Stomach smooth muscle (tissue), 2 donors: Measurements from ENCODE around the gene CCDC182.

Source experiments
- H3K27ac ChIP-seq: one replicate; pipeline ENCODE4 v1.7.0; 2013; ENCODE audit warnings: mild to moderate bottlenecking, low read length, inconsistent platforms
- H3K27me3 ChIP-seq, 2 donors: one replicate each; pipeline ENCODE4 v1.7.0; 2013; ENCODE audit warnings: low read length in 2 of 2; ENCODE audit not compliant: insufficient read depth in 2 of 2, control insufficient read depth in 1 of 2
- H3K36me3 ChIP-seq, 2 donors: one replicate each; pipeline ENCODE4 v1.7.0; 2013; ENCODE audit warnings: low read length in 2 of 2; ENCODE audit not compliant: control insufficient read depth in 2 of 2, insufficient read depth in 2 of 2
- H3K4me1 ChIP-seq: one replicate; pipeline ENCODE4 v1.7.0; 2013; ENCODE audit warnings: low read length; ENCODE audit not compliant: control insufficient read depth, insufficient read depth
- H3K4me3 ChIP-seq, 2 donors: one replicate each; pipeline ENCODE4 v1.7.0; 2013; ENCODE audit warnings: low read length in 2 of 2
- H3K9ac ChIP-seq, 2 donors: one replicate each; pipeline ENCODE4 v1.7.0; 2013; ENCODE audit warnings: low read length in 2 of 2, mild to moderate bottlenecking in 1 of 2
- H3K9me3 ChIP-seq, 2 donors: one replicate each; pipeline ENCODE4 v1.7.0; 2013; ENCODE audit warnings: low read length in 2 of 2; ENCODE audit not compliant: control insufficient read depth in 2 of 2
- donor health status: healthy.
- donor health status: Pancreatic carcinoma.

Gene CCDC182

DNA sequence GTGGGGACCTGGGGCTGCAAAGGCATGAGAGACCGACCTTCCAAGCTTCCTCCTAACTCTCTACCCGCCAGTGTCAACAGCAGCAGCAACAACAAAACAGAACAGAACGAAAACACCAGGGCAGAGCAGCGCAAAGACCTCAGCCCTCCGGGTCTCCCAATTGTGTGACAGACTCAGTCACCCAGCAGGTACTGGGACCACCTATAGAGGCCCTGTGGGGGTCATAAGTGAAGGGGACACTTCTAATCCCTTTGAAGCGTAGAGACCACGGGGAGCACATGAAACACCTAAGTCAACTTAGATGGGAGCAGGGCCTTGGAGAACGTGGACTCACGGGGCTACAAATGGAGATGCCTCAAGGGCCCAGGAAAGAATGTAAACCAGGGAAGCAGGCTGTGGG, 12.6 kb upstream of the CCDC182 start:
- Histone ChIP-seq H3K27ac (no peak overlapping the region), H3K36me3 (no peaks in the 10 kb centered on the region), H3K9ac (no peak overlapping the region), H3K27me3 (peaks cover 6% of the 10 kb centered on the region in 2 donors), H3K9me3 (no peaks in the 10 kb centered on the region), H3K4me1 (no peaks in the 10 kb centered on the region), H3K4me3 (no peak overlapping the region)

DNA sequence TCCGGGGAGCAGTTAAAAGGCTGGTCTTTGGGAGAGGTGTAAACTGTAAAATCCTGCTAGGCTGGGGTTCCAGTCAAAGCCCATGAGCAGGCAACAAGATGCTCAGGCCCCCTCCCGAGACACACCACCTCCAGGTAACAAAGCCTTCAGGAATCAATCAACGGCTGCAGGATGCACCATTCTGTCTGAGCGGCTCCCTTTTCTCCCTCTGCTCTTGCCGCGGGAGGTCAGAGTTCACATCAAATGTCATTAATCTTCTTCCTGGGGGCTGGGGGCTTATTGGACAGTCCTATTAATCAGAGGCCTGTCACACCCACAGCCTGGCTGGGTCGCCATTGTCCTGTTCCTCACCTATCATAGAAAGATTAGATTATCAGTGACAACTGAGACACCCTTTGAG, 11.9 kb upstream of the CCDC182 start:
- Histone ChIP-seq H3K27ac (no peak overlapping the region), H3K36me3 (no peaks in the 10 kb centered on the region), H3K9me3 (no peaks in the 10 kb centered on the region), H3K4me1 (no peaks in the 10 kb centered on the region), H3K4me3 (no peak overlapping the region), H3K27me3 (peaks cover 2% of the 10 kb centered on the region in 2 donors), H3K9ac (no peak overlapping the region)

GRCh38 chr17:57755480-57756070, 10.5 kb upstream of the CCDC182 start:
- no peaks in the 10 kb centered on the region for H3K9me3 ChIP-seq
- peaks cover 0 to 2% of the 10 kb centered on the region in 2 donors for H3K27me3 ChIP-seq
- no peak overlapping the region for H3K27ac ChIP-seq
- H3K4me3 ChIP-seq, result no peak overlapping the region
- peaks cover 3% of the 10 kb centered on the region for H3K4me1 ChIP-seq
- H3K36me3 ChIP-seq, result no peaks in the 10 kb centered on the region
- no peak overlapping the region for H3K9ac ChIP-seq

- Histone ChIP-seq H3K4me3 (no peak overlapping the region), H3K4me1 (peaks cover 6% of the 10 kb centered on the region), H3K36me3 (no peaks in the 10 kb centered on the region), H3K9ac (no peak overlapping the region), H3K27ac (no peak overlapping the region), H3K27me3 (peaks cover 0 to 9% of the 10 kb centered on the region in 2 donors), H3K9me3 (no peaks in the 10 kb centered on the region)
These were observed 7.2 kb upstream of the CCDC182 start for GRCh38 chr17:57752031-57752905.

DNA sequence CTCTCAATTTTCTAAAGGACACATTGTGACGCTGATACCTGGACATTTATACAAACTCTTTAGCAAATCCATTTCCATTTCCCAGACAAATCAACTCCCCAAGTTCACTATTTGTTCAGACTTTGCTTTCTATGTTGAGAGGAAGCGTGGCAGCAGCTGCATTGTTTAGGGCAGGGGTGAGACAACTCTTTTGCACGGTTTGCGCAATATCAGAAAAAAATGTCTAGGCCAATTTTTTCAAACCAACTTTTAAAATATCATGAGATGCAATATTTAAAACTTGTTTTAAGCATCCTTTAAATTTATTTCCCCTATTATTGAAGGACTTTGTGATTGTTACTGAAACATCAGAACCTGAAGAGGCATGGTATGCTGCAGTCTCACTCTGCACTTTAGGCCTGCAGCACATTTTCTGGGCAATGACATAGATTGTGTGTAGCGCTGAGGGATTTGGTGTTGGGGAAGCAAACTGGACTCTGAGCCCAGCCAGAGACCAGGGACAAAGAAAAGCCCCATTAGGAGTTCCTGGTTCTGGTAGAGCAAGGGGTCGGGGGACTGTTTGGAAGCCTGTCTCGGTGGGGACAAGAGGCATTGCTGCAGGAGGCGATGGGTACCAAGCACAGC, 6.4 kb upstream of the CCDC182 start:
- Histone ChIP-seq H3K27ac (no peak overlapping the region), H3K4me1 (peaks cover 6% of the 10 kb centered on the region), H3K27me3 (peaks cover 0 to 11% of the 10 kb centered on the region in 2 donors), H3K4me3 (no peak overlapping the region), H3K9me3 (no peaks in the 10 kb centered on the region), H3K36me3 (no peaks in the 10 kb centered on the region), H3K9ac (no peak overlapping the region)

DNA sequence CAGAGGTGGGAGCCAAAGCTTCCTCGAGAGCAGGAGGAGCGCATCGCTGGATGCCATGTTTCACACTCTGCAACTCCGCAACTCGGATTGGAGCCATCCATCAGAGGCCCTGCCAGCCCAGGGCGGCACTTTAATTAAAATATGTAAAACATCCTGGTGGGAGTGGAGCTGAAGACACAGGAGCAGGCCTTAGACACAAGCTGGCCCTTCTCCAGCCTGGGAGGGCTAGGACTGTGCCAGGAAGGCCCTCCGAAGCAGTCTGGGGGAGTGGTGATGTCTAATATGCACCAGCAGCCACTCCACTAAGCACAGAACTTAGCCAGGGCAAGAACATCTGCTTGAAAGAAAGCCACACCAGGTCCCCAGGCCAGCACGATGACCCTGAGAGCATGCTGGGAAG, 5.8 kb upstream of the CCDC182 start:
- Histone ChIP-seq H3K27me3 (peaks cover 0 to 11% of the 10 kb centered on the region in 2 donors), H3K9ac (no peak overlapping the region), H3K4me1 (peaks cover 6% of the 10 kb centered on the region), H3K36me3 (no peaks in the 10 kb centered on the region), H3K9me3 (no peaks in the 10 kb centered on the region), H3K4me3 (peak overlapping the region in 1 of 2 donors; percentile 29), H3K27ac (no peak overlapping the region)

GRCh38 chr17:57750109-57750871, 5.2 kb upstream of the CCDC182 start:
- Histone ChIP-seq H3K36me3 (no peaks in the 10 kb centered on the region), H3K27ac (no peak overlapping the region), H3K4me3 (no peak overlapping the region)

DNA sequence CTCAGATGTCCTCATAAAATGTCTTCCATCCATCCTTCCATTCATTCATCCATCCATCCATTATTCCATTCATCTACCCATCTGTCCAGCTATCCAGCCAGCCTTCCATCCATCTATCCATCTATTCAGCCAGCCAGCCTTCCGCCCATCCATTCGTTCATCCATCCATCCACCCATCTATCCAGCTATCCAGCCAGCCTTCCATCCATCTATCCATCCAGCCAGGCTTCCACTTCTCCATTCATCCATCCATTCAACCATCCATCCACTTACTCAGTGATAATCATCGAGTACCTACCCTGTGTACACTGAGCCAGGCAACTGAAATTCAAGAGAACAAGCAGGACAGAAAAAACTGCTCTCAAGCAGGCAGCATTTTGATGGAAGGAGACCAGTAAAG, 4.6 kb upstream of the CCDC182 start:
- no peak overlapping the region for H3K4me3 ChIP-seq
- H3K9ac ChIP-seq, result no peak overlapping the region
- peaks cover 6% of the 10 kb centered on the region for H3K4me1 ChIP-seq
- H3K27me3 ChIP-seq, result peaks cover 0 to 11% of the 10 kb centered on the region in 2 donors
- no peak overlapping the region for H3K27ac ChIP-seq
- H3K36me3 ChIP-seq, result no peaks in the 10 kb centered on the region
- H3K9me3 ChIP-seq, result no peaks in the 10 kb centered on the region

More at GRCh38 chr17:57750109-57750871, 5.2 kb upstream of the CCDC182 start:
- peaks cover 0 to 11% of the 10 kb centered on the region in 2 donors for H3K27me3 ChIP-seq
- H3K4me1 ChIP-seq, result peaks cover 6% of the 10 kb centered on the region
- no peaks in the 10 kb centered on the region for H3K9me3 ChIP-seq
- no peak overlapping the region for H3K9ac ChIP-seq

GRCh38 chr17:57747221-57748017, 2.3 kb upstream of the CCDC182 start:
- Histone ChIP-seq H3K27ac (no peak overlapping the region), H3K27me3 (peaks cover 0 to 13% of the 10 kb centered on the region in 2 donors), H3K36me3 (no peaks in the 10 kb centered on the region), H3K4me1 (peaks cover 6% of the 10 kb centered on the region), H3K4me3 (no peak overlapping the region), H3K9me3 (no peaks in the 10 kb centered on the region), H3K9ac (no peak overlapping the region)

- Histone ChIP-seq H3K4me1 (peaks cover 6% of the 10 kb centered on the region), H3K27ac (no peak overlapping the region), H3K9me3 (peaks cover 0 to 1% of the 10 kb centered on the region in 2 donors), H3K27me3 (peaks cover 8 to 17% of the 10 kb centered on the region in 2 donors), H3K9ac (no peak overlapping the region), H3K36me3 (no peaks in the 10 kb centered on the region), H3K4me3 (no peak overlapping the region)
These were observed 1.1 kb upstream of the CCDC182 start for GRCh38 chr17:57746221-57746620.
